ENCODE results near the gene HOMER2.

HOMER2 gene

GRCh38 chr15:82950746-82951370 is 1.7 kb downstream of the HOMER2 start:
- DNase-seq (ENCODE audit: low read depth), result no peak
- no peak overlapping the region for H3K4me3 ChIP-seq (ENCODE audit: low read depth, low read length)
- no peak for TF ChIP-seq CTCF (conservative IDR thresholded peaks at IDR 0.05; ENCODE audit: low read depth, low read length)

GRCh38 chr15:82950295-82950694 is 2.2 kb downstream of the HOMER2 start:
- no peak for TF ChIP-seq CTCF (conservative IDR thresholded peaks at IDR 0.05; ENCODE audit: low read depth, low read length)
- no peak overlapping the region for H3K4me3 ChIP-seq (ENCODE audit: low read depth, low read length)
- DNase-seq (ENCODE audit: low read depth), result no peak

- TF ChIP-seq CTCF (conservative IDR thresholded peaks at IDR 0.05; ENCODE audit: low read depth, low read length), result no peak
- no peak overlapping the region for H3K4me3 ChIP-seq (ENCODE audit: low read depth, low read length)
- DNase-seq (ENCODE audit: low read depth), result no peak
These were observed 6.3 kb downstream of the HOMER2 start for GRCh38 chr15:82946155-82946701.

- no peak for DNase-seq (ENCODE audit: low read depth)
- H3K4me3 ChIP-seq (ENCODE audit: low read depth, low read length), result no peak overlapping the region
- TF ChIP-seq CTCF (conservative IDR thresholded peaks at IDR 0.05; ENCODE audit: low read depth, low read length), result no peak
These were observed 7.2 kb downstream of the HOMER2 start for GRCh38 chr15:82945326-82945725.

- TF ChIP-seq CTCF (conservative IDR thresholded peaks at IDR 0.05; ENCODE audit: low read depth, low read length), result no peak
- no peak overlapping the region for H3K4me3 ChIP-seq (ENCODE audit: low read depth, low read length)
- no peak for DNase-seq (ENCODE audit: low read depth)
These were observed 7.7 kb downstream of the HOMER2 start for GRCh38 chr15:82944821-82945220.

- no peak for DNase-seq (ENCODE audit: low read depth)
- no peak for TF ChIP-seq CTCF (conservative IDR thresholded peaks at IDR 0.05; ENCODE audit: low read depth, low read length)
- H3K4me3 ChIP-seq (ENCODE audit: low read depth, low read length), result no peak overlapping the region
These were observed 8.5 kb downstream of the HOMER2 start for GRCh38 chr15:82944056-82944455.

GRCh38 chr15:82943176-82943575 is 9.3 kb downstream of the HOMER2 start:
- DNase-seq (ENCODE audit: low read depth), result no peak
- H3K4me3 ChIP-seq (ENCODE audit: low read depth, low read length), result no peak overlapping the region
- no peak for TF ChIP-seq CTCF (conservative IDR thresholded peaks at IDR 0.05; ENCODE audit: low read depth, low read length)

Data from choroid plexus epithelial cell (primary cell).